ENCODE results near the gene SFT2D1. TPM values are rescaled to one million over a fixed set of nuclear protein-coding genes. Genes with fewer than 3 reads are reported as not detected.

SFT2D1 gene
- total RNA-seq, 1 donor from 2014 or later = 29.8 TPM

GRCh38 chr6:166285233-166285632 lies 57.1 kb downstream of the SFT2D1 start:
- H3K27ac Mint-ChIP-seq = no peak overlapping the region
- no peaks in the 10 kb centered on the region for H3K4me1 Mint-ChIP-seq (ENCODE audit: low read depth)
- DNase-seq (ENCODE audit: low spot score, unreplicated experiment) = no peak
- H3K27me3 Mint-ChIP-seq = peaks cover 44% of the 10 kb centered on the region
- H3K4me3 Mint-ChIP-seq (ENCODE audit: low read depth) = no peak overlapping the region
- TF ChIP-seq CTCF (IDR thresholded peaks at IDR 0.05; ENCODE audit: unreplicated experiment) = no peak
- no peaks in the 10 kb centered on the region for H3K9me3 Mint-ChIP-seq (ENCODE audit: low read depth)
- H3K36me3 Mint-ChIP-seq (ENCODE audit: insufficient read depth) = no peaks in the 10 kb centered on the region

DNA sequence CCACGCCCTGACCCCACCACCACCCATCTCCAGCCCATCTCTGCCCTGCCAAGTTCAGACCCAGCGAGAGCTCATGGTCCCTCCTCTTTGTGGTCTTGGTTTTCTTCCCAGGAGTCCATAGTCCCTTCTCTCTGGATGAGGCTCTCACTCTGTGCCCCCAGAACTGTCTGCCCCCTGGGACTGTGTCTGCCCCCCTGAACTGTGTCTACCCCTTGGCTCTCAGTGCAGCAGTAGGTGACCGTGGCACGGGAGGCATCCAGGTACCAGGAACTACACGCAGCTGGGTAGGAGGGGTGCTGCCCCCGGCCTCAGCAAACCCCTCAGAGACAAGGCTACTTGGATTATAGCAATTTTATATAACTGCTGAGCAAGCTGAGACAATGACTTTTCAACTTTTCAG lies 57.7 kb downstream of the SFT2D1 start:
- H3K9me3 Mint-ChIP-seq (ENCODE audit: low read depth) = no peaks in the 10 kb centered on the region
- H3K36me3 Mint-ChIP-seq (ENCODE audit: insufficient read depth) = no peaks in the 10 kb centered on the region
- H3K4me1 Mint-ChIP-seq (ENCODE audit: low read depth) = no peaks in the 10 kb centered on the region
- H3K27ac Mint-ChIP-seq = no peak overlapping the region
- no peak for DNase-seq (ENCODE audit: low spot score, unreplicated experiment)
- TF ChIP-seq CTCF (IDR thresholded peaks at IDR 0.05; ENCODE audit: unreplicated experiment) = no peak
- peaks cover 43% of the 10 kb centered on the region for H3K27me3 Mint-ChIP-seq
- no peak overlapping the region for H3K4me3 Mint-ChIP-seq (ENCODE audit: low read depth)

- no peak for TF ChIP-seq CTCF (IDR thresholded peaks at IDR 0.05; ENCODE audit: unreplicated experiment)
- no peak overlapping the region for H3K27ac Mint-ChIP-seq
- no peaks in the 10 kb centered on the region for H3K9me3 Mint-ChIP-seq (ENCODE audit: low read depth)
- DNase-seq (ENCODE audit: low spot score, unreplicated experiment) = no peak
- peaks cover 44% of the 10 kb centered on the region for H3K27me3 Mint-ChIP-seq
- no peaks in the 10 kb centered on the region for H3K36me3 Mint-ChIP-seq (ENCODE audit: insufficient read depth)
- H3K4me1 Mint-ChIP-seq (ENCODE audit: low read depth) = no peaks in the 10 kb centered on the region
- no peak overlapping the region for H3K4me3 Mint-ChIP-seq (ENCODE audit: low read depth)
These were observed 59.8 kb downstream of the SFT2D1 start for GRCh38 chr6:166282394-166283032.

DNA sequence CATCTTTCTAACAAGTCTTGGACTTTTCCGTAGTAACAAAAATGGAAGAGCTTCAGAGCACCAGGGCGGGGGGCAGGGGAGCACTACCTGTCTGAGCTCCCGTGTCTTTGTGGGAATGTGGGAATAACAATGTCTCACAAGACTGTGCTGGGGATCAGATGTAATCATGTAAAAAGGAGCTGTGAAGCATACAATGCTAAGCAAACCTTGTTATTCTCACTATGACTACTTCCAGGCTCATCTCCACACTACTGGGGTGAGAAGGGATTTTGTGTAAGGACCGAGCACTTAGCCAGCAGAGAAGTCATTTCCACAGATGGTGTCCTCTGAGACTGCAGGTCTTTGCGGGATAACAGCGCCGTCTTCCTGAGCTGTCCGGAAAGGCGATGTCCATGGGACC lies 61.2 kb downstream of the SFT2D1 start:
- Mint-ChIP-seq H3K27ac (no peak overlapping the region), H3K4me1 (ENCODE audit: low read depth) (no peaks in the 10 kb centered on the region)

DNA sequence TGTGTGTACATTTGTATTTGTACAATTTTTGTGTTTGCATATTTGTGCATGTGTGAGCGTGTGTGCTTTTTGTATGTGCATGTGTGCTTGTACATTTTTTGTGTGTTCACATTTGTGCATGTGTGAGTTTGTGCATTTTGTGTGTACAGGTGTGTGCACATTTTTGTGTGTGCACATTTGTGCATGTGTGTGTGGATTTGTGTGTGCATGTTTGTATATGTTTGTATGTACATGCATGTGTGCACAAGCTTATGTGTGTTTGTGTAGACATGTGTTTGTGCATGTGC lies 63.0 kb downstream of the SFT2D1 start:
- no peak for TF ChIP-seq CTCF (IDR thresholded peaks at IDR 0.05; ENCODE audit: unreplicated experiment)

More for the DNA sequence above, 61.2 kb downstream of the SFT2D1 start:
- Mint-ChIP-seq H3K4me3 (ENCODE audit: low read depth) (no peak overlapping the region), H3K27me3 (peaks cover 51% of the 10 kb centered on the region), H3K36me3 (ENCODE audit: insufficient read depth) (no peaks in the 10 kb centered on the region), H3K9me3 (ENCODE audit: low read depth) (no peaks in the 10 kb centered on the region)
- no peak for DNase-seq (ENCODE audit: low spot score, unreplicated experiment)
- no peak for TF ChIP-seq CTCF (IDR thresholded peaks at IDR 0.05; ENCODE audit: unreplicated experiment)

More for the DNA sequence above, 63.0 kb downstream of the SFT2D1 start:
- H3K27ac Mint-ChIP-seq = no peak overlapping the region
- no peaks in the 10 kb centered on the region for H3K4me1 Mint-ChIP-seq (ENCODE audit: low read depth)
- peaks cover 48% of the 10 kb centered on the region for H3K27me3 Mint-ChIP-seq
- DNase-seq (ENCODE audit: low spot score, unreplicated experiment) = no peak
- no peaks in the 10 kb centered on the region for H3K36me3 Mint-ChIP-seq (ENCODE audit: insufficient read depth)
- H3K4me3 Mint-ChIP-seq (ENCODE audit: low read depth) = no peak overlapping the region
- no peaks in the 10 kb centered on the region for H3K9me3 Mint-ChIP-seq (ENCODE audit: low read depth)
